Endodermal cell (in vitro differentiated cells): ENCODE data around the gene SETMAR. TPM values are rescaled to one million over a fixed set of nuclear protein-coding genes. Genes with fewer than 3 reads are reported as not detected.

Experiments
- DNase-seq: peaks from one replicate; pipeline ENCODE4 v3.0.0-alpha.2; 2017
- H3K27ac ChIP-seq: 2 replicates; pipeline ENCODE4 v1.5.1; 2013; ENCODE audit warnings: mild to moderate bottlenecking, low read depth, low read length, moderate library complexity
- H3K27me3 ChIP-seq: 2 replicates; pipeline ENCODE4 v1.6.1; 2013; ENCODE audit warnings: mild to moderate bottlenecking, low read length, moderate library complexity; ENCODE audit not compliant: insufficient read depth, control insufficient read depth, poor library complexity, severe bottlenecking
- H3K36me3 ChIP-seq: 2 replicates; pipeline ENCODE4 v1.7.0; 2013; ENCODE audit warnings: mild to moderate bottlenecking, low read length, moderate library complexity; ENCODE audit not compliant: control insufficient read depth, insufficient read depth
- H3K4me1 ChIP-seq: one replicate; pipeline ENCODE4 v1.7.0; 2013; ENCODE audit warnings: low read length; ENCODE audit not compliant: control insufficient read depth, insufficient read depth
- H3K4me3 ChIP-seq: 2 replicates; pipeline ENCODE4 v1.5.1; 2013; ENCODE audit warnings: mild to moderate bottlenecking, low read length, moderate library complexity
- H3K9ac ChIP-seq: 2 replicates; pipeline ENCODE4 v1.6.1; 2013; ENCODE audit warnings: mild to moderate bottlenecking, low read length, moderate library complexity; ENCODE audit not compliant: poor library complexity, severe bottlenecking; ENCODE audit errors: extremely low read depth
- H3K9me3 ChIP-seq: 2 replicates; pipeline ENCODE4 v1.6.1; 2013; ENCODE audit warnings: mild to moderate bottlenecking, low read length, moderate library complexity; ENCODE audit not compliant: control insufficient read depth
- H3K27ac Mint-ChIP-seq: 2 replicates; pipeline ENCODE4 v1.8.0; 2020; ENCODE audit warnings: mixed read lengths
- H3K27me3 Mint-ChIP-seq: 2 replicates; pipeline ENCODE4 v1.8.0; 2021; ENCODE audit warnings: mild to moderate bottlenecking, mixed read lengths; ENCODE audit not compliant: insufficient read depth
- H3K36me3 Mint-ChIP-seq: 2 replicates; pipeline ENCODE4 v1.8.0; 2020; ENCODE audit warnings: low read depth, mixed read lengths
- H3K4me1 Mint-ChIP-seq: 2 replicates; pipeline ENCODE4 v1.8.0; 2020; ENCODE audit warnings: mixed read lengths
- H3K4me3 Mint-ChIP-seq: 2 replicates; pipeline ENCODE4 v1.8.0; 2020; ENCODE audit warnings: mild to moderate bottlenecking, moderate library complexity, mixed read lengths
- H3K9me3 Mint-ChIP-seq: 2 replicates; pipeline ENCODE4 v1.8.0; 2020; ENCODE audit warnings: mild to moderate bottlenecking, mixed read lengths
- CTCF ChIP-seq: fragments of 200-600 bp; sonication (generic); conservative IDR thresholded peaks from 2 replicates; pipeline ENCODE4 v1.5.0; 2021; ENCODE audit warnings: antibody characterized with exemption, mild to moderate bottlenecking
- WGBS, 2 experiments: methylation state at CpG; one replicate each; pipeline versions ENCODE4 v1.1.5 to v1.1.7; 2013; ENCODE audit warnings: missing lambda C conversion rate in 2 of 2, mixed read lengths in 1 of 2; ENCODE audit not compliant: insufficient coverage in 1 of 2, insufficient read length in 1 of 2; 5-methylcytosine and 5-hydroxymethylcytosine counted together
- total RNA-seq, 2 donors: library from RNA; stranded (reverse); fragmentation: NEBNext Ultra II Directional in 1 of 2; extraction: Animal tissue kit (Norgen Biotek cat#: 25700) in 1 of 2; gene quantifications; 2 replicates in 1 of 2; 3 replicates in 1 of 2; pipeline ENCODE4 v1.2.1, GENCODE V29; 2021

Gene SETMAR
- total RNA-seq, 2 donors from 2014 or later = 18.8 to 20.9 TPM

- H3K9me3 Mint-ChIP-seq = no peaks in the 10 kb centered on the region
- H3K4me1 Mint-ChIP-seq = peaks cover 17% of the 10 kb centered on the region
- H3K36me3 Mint-ChIP-seq = no peaks in the 10 kb centered on the region
- H3K27ac ChIP-seq = no peak overlapping the region
- no peak overlapping the region for H3K27ac Mint-ChIP-seq
- H3K36me3 ChIP-seq = no peaks in the 10 kb centered on the region
- H3K9me3 ChIP-seq = no peaks in the 10 kb centered on the region
- H3K27me3 ChIP-seq = no peaks in the 10 kb centered on the region
- WGBS, 2 experiments = 46 to 67% methylated on average over 2 to 5 of the region's 5 CpGs
- no peak overlapping the region for H3K4me3 Mint-ChIP-seq
- H3K4me1 ChIP-seq = no peaks in the 10 kb centered on the region
- TF ChIP-seq CTCF = no peak
- H3K27me3 Mint-ChIP-seq = no peaks in the 10 kb centered on the region
- no peak for DNase-seq
- H3K9ac ChIP-seq = no peak overlapping the region
- H3K4me3 ChIP-seq = no peak overlapping the region
Measured at GRCh38 chr3:4335840-4336562, 32.8 kb downstream of the SETMAR start.

GRCh38 chr3:4336850-4337546 is 33.8 kb downstream of the SETMAR start:
- Histone ChIP-seq H3K27me3 (no peaks in the 10 kb centered on the region), H3K36me3 (no peaks in the 10 kb centered on the region), H3K4me1 (no peaks in the 10 kb centered on the region), H3K9me3 (no peaks in the 10 kb centered on the region), H3K9ac (no peak overlapping the region), H3K4me3 (no peak overlapping the region), H3K27ac (no peak overlapping the region)
- Mint-ChIP-seq H3K27ac (no peak overlapping the region), H3K9me3 (no peaks in the 10 kb centered on the region), H3K27me3 (no peaks in the 10 kb centered on the region), H3K4me1 (peaks cover 17% of the 10 kb centered on the region), H3K36me3 (no peaks in the 10 kb centered on the region), H3K4me3 (no peak overlapping the region)
- no peak for DNase-seq
- TF ChIP-seq CTCF = no peak
- WGBS, 2 experiments = 78 to 82% methylated on average over 1 to 3 of the region's 3 CpGs

GRCh38 chr3:4338751-4339150 is 35.6 kb downstream of the SETMAR start:
- Mint-ChIP-seq H3K4me1 (peaks cover 10% of the 10 kb centered on the region), H3K27ac (no peak overlapping the region), H3K36me3 (no peaks in the 10 kb centered on the region), H3K9me3 (no peaks in the 10 kb centered on the region), H3K27me3 (no peaks in the 10 kb centered on the region), H3K4me3 (no peak overlapping the region)
- Histone ChIP-seq H3K27ac (no peak overlapping the region), H3K27me3 (no peaks in the 10 kb centered on the region), H3K36me3 (no peaks in the 10 kb centered on the region), H3K9ac (no peak overlapping the region), H3K9me3 (no peaks in the 10 kb centered on the region), H3K4me3 (no peak overlapping the region), H3K4me1 (no peaks in the 10 kb centered on the region)
- peak; percentile 36 for TF ChIP-seq CTCF
- WGBS, 2 experiments = 80 to 86% methylated on average over 4 to 5 of the region's 5 CpGs
- no peak for DNase-seq
